NCI-H510A treated with DMSO at 0.1 percent for 48 hours (cell line): ENCODE data around the gene NFS1.
"Not testable (repeated sequence)": the region's sequence is repeated elsewhere in the genome, so short reads cannot be mapped to it uniquely, and the experiment has no call there.

ENCODE experiments used
- DNase-seq: peaks from one replicate; lab custom pipeline; 2025; lab: John Stamatoyannopoulos, UW

NFS1 gene

DNA sequence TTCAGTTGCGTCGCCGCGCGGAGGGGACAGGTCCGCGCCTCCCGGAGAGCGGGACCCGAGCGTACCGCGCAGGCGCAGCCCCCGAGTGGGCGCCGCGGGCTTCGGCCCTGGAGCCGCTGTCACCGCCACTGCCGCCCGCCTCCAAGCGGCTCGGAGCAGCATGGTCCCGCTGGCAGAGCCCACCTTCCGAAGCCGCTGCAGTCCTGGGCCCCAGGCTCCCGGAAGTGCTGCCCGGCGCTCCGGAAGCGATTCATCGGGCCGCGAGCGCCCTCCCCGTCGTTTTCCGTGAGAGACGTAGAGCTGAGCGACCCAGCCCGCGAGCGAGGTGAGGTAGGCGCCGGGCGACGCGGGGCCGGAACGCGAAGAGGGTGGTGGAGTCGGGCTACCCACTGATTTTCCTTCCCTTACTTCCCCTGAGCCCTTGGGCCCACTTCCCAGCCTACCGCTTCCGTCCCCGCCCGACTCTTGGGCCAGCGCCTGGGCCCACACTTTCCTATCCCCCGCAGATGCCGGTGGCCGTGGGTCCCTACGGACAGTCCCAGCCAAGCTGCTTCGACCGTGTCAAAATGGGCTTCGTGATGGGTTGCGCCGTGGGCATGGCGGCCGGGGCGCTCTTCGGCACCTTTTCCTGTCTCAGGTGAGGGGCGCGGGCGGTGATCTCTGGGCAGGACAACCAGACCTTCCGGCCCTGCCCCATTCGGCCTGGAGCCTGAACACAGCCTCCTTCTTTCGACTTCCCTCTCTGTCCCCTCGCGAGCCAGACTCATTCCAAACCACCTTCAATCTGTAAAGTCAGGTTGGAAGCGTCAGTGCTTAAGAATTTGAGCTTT, at the start of gene NFS1, which contains the start of gene ROMO1:
NFS1 (minus strand) TSS at position 226 of the 830 bp plus-strand sequence; CDS start at position 162, 64 bp downstream.
ROMO1 (plus strand) TSS at position 279 of the 830 bp plus-strand sequence; CDS start at position 507, 228 bp downstream.
- DNase-seq: peak; percentile 61

DNA sequence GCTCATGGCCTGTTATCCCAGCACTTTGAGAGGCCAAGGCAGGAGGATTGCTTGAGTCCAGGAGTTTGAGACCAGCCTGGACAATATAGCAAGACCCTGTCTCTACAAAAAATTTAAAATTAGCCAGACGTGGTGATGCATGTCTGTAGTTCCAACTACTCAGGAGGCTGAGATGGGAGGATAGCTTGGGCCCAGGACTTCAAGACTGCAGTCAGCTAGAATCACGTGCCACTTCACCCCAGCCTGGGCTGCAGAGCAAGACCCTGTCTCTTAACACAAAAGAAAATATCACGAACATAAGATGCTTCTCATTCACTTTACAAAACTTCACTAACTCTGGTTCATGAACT, 45.3 kb upstream of the NFS1 start:
- not testable (repeated sequence) for DNase-seq

DNA sequence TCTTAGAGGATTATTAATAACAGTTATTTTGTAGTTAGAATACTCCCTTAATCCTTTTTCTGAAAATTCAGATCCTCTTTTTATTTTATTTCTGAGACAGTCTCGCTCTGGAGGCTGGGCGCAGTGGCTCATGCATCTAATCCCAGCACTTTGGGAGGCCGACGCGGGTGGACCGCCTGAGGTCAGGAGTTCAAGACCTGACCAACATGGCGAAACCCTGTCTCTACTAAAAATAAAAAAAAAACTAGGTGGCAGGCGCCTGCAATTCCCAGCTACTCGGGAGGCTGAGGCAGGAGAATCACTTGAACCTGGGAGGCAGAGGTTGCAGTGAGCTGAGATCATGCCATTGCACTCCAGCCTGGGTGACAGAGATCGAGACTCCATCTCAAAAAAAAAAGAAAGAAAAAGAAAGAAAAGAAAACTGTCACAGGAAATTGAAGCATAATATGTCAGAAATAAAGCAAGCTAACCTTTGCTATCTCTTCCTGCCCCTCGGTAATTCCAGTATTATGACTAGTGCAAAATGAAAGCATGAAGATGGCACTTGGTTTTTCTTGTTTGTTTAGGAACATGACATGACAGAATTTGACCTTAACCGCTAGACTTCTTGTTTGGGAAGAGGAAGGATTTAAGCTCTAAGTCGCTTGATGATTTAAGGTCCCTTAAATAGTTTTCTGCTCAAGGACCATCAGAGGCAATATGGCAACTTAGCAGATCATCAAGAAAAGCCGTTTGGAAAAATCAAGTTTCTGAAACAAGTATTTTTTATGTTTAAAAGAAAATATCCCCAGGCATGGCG, 44.7 kb upstream of the NFS1 start:
- DNase-seq: no peak

DNA sequence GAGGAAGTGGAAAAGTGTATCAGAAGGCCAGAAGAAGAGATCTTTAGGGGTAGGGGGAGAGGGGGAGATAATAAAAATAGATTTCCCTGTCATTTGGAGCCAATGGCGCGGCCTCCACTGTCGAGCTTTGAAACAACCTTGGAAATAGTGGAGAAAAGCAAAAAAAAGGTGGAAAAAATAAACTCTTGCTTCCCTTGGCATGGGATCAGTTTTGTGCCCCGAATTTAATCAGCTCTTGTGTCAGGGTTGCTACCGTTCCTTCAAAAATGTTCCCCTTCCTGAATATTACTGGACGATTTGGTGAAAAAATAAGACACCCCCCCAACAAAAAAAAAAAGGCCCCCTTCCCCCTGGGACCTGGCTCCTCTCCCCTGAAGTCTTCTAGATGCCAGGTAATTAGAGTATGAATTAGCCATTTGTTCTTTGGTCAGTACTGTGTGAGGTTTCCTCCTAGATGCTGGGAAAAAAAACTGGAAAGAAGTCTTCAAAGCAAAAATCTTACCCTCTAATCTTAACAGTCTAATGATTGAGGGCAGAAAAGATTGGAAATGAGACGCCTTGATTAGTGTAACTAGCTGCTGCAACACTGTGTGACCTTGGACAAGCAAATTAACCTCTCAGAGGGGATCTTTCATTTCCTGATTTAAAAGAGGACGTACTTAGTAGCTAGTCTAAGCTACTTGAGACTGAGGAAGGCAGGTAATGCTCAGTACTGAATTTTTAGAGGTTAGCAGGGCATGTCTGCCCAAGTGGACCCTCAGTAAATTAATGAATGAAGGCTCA, 43.8 kb upstream of the NFS1 start:
- peak; percentile 44 for DNase-seq

GRCh38 chr20:35741892-35742740, 43.0 kb upstream of the NFS1 start, which contains the start of gene RBM39:
TSS of gene RBM39 (minus strand) at chr20:35742260. CDS start at chr20:35740874, 1,386 bp downstream.
- DNase-seq: peak; percentile 99

DNA sequence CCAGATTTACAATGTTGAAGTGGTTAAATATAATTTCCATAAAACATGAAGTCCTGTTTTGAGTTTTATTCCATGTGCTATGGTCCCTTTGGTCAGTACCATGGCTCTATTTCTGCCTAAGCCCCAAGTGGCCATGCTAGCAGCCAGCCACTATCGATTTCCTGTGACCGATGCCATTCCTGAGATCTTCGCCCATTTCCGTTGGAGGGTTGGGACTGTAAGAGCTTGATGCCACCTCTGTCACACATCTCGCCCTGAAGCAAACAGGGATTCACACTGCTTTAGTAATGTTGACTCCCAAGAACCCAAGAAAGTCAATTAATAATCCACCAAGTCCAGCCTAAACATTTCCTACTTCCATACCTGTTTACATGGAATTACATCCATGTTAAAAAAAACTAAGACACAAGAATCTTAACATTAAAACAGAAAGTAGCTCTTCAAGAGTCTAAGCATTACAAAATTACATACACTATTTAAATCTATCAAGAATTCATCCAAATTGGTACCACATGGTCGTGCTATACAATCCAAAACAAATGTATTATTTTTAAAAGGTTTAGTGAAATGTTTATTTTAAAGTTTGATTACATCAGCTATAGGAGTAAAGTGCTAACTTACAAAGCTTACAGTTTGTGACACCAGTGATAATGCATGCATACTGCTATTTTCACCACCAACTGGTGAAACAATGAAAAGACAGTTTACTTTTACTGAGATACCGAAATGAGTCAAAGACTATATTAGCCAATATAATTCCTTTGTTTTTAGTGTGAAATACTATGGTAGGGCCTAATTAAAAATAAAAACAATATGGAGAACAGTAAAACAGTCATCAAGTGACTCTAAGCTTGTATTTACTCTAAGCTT, 40.4 kb upstream of the NFS1 start:
- DNase-seq: no peak

DNA sequence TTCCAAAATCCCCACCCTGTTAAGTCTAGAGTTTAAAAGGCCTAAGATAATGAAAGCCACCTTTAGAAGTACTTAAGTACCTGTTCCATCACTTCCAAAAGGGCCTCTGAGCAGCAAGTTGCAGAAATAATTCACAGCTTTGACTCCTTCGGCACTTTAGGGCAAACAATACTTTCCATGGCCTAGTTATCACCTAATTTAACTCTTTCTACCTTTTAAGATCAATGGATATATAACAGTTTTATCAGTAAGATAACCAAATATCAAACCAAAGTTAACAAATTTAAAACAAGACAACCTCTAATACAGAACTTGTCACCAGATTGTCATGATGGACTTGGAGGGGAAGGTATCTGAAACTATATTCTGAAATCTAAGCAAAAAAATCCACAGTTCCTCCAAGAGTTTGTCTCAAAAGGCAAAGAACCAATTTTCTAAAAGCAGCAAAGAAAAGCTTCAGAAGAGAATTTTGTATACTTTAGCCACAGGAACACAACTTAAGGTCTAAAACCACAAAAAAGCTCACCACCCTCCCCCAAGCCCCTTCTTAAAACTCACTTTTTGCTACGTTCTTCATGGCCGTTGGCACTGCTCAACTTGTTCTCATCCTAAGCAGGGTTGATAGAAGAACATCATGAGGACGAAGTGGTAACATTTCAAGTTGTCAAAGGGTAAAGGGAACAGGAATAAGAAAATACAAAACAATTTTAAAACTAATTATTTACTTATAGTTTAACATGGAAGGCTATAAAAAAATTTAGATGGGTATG, 39.4 kb upstream of the NFS1 start:
- DNase-seq: no peak

GRCh38 chr20:35737865-35738333, 38.7 kb upstream of the NFS1 start:
- no peak for DNase-seq

DNA sequence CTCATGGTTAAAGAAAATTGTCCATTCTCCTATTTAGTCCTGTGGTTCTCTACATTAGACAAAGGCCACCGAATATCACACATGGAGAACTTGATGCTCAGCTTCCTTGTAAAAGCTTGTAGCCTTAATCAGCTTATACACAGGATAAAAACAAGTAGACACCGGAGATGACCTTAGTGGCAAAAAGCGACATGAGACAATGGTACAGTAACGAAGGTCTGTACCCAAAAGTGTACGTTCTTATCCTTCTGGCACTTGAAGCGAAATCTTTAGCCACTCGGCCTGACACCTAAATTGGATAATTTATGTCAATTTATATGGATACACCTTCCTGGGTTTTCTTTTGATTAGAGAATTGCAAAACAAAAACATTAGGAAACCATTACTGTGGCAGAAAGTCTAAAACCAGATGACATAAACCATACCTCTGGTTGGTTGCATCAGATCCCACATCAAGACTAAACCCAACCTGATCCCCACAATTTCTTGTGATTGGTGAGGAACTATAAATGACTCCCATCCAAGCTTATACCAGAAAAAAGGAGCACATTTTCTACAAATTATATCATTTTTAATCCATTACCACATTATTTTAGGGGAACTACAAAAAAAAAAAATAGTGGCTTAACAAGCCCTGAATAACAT, 36.8 kb upstream of the NFS1 start:
- no peak for DNase-seq

GRCh38 chr20:35734777-35735649, 35.9 kb upstream of the NFS1 start:
- no peak for DNase-seq

- DNase-seq: no peak
Observed at GRCh38 chr20:35734374-35734773, 35.2 kb upstream of the NFS1 start.

DNA sequence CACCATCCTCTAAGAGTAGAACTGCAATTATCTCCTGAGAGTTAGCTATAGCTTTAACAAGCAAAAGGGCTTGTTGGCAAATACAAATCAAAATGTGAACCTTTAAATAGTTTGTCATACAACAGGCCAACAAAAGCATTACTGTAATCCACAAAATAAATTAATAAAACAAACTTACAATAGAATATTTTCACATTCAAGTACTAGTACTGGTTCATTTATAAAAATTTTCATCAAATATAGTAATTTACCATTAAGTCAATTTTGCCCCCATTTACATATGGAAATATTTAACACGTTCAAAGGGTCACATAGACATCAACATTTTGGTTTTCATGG, 33.5 kb upstream of the NFS1 start:
- DNase-seq: no peak

GRCh38 chr20:35731862-35732643, 32.9 kb upstream of the NFS1 start:
- no peak for DNase-seq

DNA sequence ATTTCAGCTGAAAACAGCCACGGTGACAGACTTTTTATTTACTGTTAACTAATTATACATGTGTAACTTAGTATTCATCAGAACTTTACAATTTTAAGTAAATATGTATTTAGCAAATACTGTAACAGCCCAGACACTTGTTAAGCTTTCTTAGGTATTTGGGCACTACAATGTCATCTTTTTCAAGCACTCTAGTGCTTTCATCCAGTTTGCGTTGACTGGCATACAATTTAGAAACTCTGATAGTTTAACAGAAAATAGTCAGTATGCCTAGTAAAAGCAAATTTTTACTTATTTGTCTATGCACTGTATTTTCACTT, 32.3 kb upstream of the NFS1 start:
- no peak for DNase-seq

- no peak for DNase-seq
Observed at GRCh38 chr20:35730583-35731468, 31.7 kb upstream of the NFS1 start.
